Astrocyte of the spinal cord (primary cell): Measurements from ENCODE around the gene TARS1.

Experiments
- DNase-seq: peaks from one replicate; pipeline ENCODE4 v3.0.0; 2011; ENCODE audit warnings: low read depth, low spot score
- H3K4me3 ChIP-seq: 2 replicates; pipeline ENCODE4 v1.5.1; 2011; ENCODE audit warnings: low read depth, mild to moderate bottlenecking, low read length, moderate library complexity
- in situ Hi-C: cut with HindIII; loops from 2 replicates; pipeline ENCODE4 v1.10.0; 2017; ENCODE audit warnings: low sequenced_read_pairs
- TF ChIP-seq, protein P1 (sequence below): IDR thresholded peaks from 2 replicates; pipeline ENCODE4 v1.5.1; 2012; ENCODE audit warnings: low read depth, mild to moderate bottlenecking, low read length, inconsistent platforms

The TARS1 gene

DNA sequence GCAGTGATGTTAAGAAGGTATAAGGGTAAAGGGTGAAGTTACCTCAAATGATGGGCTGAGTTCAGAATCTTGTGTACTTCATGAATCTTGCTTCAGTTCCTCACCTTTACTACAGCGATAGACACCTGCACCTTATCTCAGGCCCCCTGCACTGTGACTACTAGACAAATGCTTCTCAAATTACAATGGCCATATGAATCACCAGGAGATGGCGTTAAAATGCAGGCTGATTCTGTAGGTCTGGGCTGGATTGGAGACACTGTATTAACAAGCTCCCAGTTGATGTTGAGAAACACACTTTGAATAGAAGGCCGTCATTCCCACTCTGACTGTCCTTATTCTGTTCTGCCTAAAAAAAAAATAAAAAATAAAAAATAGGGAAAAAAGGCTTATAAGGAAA is 29.8 kb downstream of the TARS1 start:
- peak; percentile 72 for DNase-seq
- no peak overlapping the region for H3K4me3 ChIP-seq
- in situ Hi-C loops = no loop called here
- TF ChIP-seq, protein P1, sequence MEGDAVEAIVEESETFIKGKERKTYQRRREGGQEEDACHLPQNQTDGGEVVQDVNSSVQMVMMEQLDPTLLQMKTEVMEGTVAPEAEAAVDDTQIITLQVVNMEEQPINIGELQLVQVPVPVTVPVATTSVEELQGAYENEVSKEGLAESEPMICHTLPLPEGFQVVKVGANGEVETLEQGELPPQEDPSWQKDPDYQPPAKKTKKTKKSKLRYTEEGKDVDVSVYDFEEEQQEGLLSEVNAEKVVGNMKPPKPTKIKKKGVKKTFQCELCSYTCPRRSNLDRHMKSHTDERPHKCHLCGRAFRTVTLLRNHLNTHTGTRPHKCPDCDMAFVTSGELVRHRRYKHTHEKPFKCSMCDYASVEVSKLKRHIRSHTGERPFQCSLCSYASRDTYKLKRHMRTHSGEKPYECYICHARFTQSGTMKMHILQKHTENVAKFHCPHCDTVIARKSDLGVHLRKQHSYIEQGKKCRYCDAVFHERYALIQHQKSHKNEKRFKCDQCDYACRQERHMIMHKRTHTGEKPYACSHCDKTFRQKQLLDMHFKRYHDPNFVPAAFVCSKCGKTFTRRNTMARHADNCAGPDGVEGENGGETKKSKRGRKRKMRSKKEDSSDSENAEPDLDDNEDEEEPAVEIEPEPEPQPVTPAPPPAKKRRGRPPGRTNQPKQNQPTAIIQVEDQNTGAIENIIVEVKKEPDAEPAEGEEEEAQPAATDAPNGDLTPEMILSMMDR = peak; percentile 68

DNA sequence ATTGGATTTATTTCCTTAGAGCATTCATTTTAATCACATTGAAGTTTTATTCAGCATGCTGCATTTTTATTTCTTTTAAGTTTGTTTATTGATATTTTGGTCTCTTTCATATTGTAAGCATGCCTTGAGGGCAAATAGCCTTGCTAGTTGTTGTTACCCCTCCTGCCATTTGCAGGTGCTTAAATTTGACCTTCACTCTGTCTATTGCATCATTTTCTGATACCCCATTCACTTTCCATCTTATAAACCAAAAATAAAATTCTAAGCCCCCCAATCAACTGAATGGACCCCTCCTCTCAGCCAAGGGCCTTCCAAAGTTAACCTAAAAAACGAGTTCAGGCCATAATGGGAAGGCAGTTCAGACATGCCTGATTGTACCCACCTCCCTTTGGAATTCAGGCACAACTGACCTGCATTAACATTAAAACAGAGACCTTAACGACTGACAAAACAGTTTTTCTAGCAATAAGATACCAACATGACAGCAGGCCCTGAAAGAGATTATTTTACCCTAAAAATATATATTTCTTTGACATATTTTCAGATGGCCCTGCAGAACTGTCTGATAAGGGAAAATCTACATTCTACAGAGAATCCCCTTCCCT is 32.1 kb downstream of the TARS1 start:
- TF ChIP-seq, protein P1 = no peak
- no peak overlapping the region for H3K4me3 ChIP-seq
- in situ Hi-C loops = no loop called here
- DNase-seq = no peak

DNA sequence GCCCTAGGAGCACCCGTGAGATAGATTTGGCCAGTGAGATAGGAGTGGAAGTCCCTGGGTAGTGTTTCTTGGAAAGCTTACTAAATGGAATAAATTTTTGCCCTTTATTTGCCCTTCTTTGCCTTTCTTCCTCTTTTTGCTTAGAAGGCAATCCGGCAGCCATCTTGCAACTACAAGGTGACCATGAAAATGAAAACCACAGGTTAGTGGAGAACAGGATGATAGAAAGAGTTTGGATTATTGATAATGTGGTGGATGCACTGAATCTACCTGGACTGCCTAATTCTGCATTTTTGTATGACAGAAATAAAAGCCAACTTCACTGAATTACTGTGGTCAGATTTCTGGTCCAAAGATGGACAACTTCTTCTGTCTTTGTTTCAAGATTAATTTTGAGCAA is 33.2 kb downstream of the TARS1 start:
- in situ Hi-C loops = no loop called here
- H3K4me3 ChIP-seq = no peak overlapping the region
- no peak for DNase-seq
- TF ChIP-seq, protein P1 = no peak

DNA sequence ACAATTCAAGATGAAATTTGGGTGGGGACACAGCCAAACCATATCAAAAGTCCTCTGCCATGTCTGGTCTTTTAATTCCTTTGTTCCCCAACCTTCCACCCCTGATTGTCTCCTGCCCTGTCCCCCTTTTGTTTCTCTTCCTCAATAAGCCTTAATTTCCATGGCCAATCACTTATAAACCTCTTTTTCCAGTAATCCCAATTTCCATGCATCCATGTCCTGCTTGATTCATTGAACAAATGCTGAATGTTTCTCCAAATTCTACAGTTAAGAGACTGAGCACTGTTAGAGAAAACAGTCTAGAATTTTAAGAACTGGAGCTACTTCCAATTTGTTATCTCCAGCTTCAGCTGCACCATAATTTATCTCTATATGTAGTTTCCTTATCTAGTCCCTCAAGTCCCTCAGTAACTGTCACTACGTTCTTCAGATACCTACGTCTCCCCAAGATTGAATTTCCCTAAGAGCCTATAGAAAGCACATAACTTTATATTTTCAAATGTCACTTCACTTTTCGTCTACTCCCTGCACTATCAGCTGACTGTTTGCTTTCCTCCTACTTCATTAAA is 34.2 kb downstream of the TARS1 start:
- in situ Hi-C loops = no loop called here

DNA sequence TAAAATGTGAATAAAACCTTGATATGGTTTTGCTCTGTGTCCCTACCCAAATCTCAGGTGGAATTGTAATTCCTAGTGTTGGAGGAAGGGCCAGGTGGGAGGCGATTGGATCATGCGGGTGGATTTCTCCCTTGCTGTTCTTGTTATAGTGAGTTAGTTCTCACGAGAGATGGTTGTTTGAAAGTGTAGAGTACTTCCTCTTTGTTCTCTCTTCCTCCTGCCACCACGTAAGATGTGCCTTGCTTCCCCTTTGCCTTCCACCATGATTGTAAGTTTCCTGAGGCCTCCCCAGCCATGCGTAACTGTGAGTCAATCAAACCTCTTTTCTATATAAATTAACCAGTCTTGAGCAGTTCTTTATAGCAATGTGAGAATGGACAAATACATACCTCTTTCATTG is 34.9 kb downstream of the TARS1 start:
- TF ChIP-seq, protein P1 = no peak
- DNase-seq = no peak
- in situ Hi-C loops = no loop called here
- no peak overlapping the region for H3K4me3 ChIP-seq

More for the DNA sequence above, 34.2 kb downstream of the TARS1 start:
- no peak for DNase-seq
- TF ChIP-seq, protein P1 = no peak
- H3K4me3 ChIP-seq = no peak overlapping the region

DNA sequence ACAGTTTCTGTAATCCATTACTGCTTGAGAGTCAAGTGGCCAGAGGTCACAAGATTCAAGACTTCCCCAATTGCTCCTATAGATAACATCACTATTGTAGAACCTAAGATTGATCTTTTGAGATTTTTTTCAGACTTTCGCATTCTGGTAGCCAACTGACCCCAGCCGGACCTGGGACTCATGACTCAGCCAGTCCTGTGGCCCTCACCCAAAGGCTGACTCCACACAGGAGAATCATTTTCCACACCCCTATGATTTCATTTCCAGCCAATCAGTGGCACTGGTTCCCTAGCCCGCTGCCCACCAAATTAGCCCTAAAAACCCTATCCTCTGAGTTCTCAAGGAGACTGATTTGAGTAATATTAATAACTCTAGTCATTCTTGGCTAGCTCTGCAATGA is 36.2 kb downstream of the TARS1 start:
- no peak for DNase-seq
- no peak overlapping the region for H3K4me3 ChIP-seq
- in situ Hi-C loops = no loop called here
- TF ChIP-seq, protein P1 = no peak
